Measurements from ENCODE around the gene HAND2.

HAND2 gene

DNA sequence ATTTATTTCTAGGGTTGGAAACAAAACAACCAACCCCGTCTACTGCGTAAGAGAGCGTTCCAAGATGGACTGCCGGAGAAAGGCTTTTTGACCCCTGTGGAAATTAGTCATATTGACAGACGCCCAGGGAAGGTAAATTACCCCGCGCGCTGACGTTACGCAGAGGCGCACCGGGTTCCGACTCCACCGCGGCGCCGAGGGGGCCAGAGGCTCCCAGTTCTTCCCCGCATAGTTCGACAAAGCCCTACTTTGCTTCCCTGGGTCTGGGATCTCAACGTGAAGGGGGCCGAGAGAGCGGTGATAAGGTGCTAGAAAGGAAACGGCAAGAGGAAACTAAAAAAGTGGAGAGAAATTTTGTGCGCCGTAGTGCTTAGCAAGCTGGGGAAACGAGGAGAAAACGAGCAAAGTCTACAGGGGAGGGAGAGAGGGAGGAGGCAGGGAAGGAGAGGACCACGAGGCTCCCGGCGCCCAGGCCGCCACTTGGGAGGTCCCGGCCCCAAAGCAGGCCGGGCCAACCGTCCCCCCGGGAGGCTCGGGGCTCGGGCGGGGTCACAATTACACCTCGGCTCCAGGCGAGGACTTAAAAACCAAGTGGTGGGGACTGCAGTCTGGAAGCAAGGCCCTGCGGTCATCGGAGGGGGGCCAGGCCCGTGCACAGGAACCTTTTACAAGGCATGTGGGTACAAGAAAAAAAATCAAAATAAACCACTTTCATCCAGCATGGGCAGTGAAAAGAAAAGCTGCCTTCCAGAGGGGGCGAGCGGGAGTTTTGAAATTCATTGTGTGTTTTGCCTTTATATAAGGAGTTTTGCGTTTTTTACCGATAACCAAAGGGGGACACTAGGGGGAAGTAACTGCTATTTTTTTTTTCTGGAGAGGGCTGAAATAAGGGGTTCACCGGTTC is 13.2 kb downstream of the HAND2 start:
- H3K9ac ChIP-seq, result no peak overlapping the region
- no peaks in the 10 kb centered on the region for H3K27me3 ChIP-seq (ENCODE audit: insufficient read depth, low read depth)
- no peak for TF ChIP-seq CTCF (conservative IDR thresholded peaks at IDR 0.05; ENCODE audit: low read depth, low read length)
- H3K4me2 ChIP-seq, result no peak overlapping the region
- no peaks in the 10 kb centered on the region for H3K4me1 ChIP-seq (ENCODE audit: low read depth, poor library complexity, severe bottlenecking)
- H3K79me2 ChIP-seq (ENCODE audit: insufficient read depth, low read depth), result no peaks in the 10 kb centered on the region
- H3K36me3 ChIP-seq (ENCODE audit: insufficient read depth), result no peaks in the 10 kb centered on the region
- H3K4me3 ChIP-seq (IDR thresholded peaks at IDR 0.05; ENCODE audit: insufficient read depth, low read depth, low read length), result no peak overlapping the region
- H2AFZ ChIP-seq (ENCODE audit: low read depth), result no peak overlapping the region
- no peaks in the 10 kb centered on the region for H4K20me1 ChIP-seq (ENCODE audit: insufficient read depth)
- H3K27ac ChIP-seq, result no peak overlapping the region

DNA sequence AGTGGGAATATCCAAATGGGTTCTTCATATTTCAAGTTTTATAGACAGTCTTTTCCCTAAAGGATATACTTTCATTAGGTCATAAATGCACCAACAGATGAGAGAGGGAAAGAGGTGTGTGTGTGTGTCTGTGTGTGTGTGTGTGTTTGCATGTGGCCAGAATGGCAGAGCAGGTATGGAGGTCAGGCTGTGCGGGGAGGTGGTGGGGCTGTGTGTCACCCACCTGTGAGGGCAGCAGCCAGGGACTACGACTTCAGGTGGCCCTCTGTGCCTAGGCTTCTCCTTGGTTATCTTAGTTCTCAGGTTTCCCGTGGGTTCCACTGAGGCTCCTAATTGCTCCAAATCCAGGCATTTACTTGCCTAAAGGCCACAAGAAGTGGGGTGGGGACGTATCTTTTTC is 14.6 kb downstream of the HAND2 start:
- Histone ChIP-seq H4K20me1 (ENCODE audit: insufficient read depth) (no peaks in the 10 kb centered on the region), H3K9ac (no peak overlapping the region), H3K4me3 (IDR thresholded peaks at IDR 0.05; ENCODE audit: insufficient read depth, low read depth, low read length) (no peak overlapping the region)

DNA sequence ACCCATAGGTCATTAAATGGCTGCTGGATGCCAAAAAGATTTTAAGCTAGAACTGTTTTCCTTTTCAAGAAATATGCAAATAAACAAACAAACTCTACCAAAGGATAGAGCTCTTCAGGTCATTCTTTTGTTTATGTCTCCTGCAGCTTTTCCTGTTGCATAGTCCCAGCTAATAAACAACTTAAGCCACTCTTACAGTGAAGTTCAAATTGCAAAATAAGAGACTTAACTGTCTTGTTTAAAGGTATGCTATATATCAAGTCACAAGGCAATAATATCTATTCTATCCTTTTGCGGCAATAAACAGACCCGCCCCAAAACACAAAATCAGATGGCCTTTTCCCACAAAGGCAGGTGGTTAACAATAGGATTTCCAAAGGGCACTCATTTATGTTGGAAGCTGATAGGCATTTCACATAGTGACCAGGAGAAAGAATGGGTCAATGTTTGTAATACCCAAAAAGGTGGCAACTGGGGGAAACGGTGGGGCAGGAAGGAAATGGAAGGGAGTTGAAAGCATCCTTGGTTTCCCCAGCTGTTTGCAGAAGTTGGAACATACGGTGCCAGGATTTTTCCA is 15.3 kb downstream of the HAND2 start:
- H3K4me1 ChIP-seq (ENCODE audit: low read depth, poor library complexity, severe bottlenecking), result no peaks in the 10 kb centered on the region
- no peaks in the 10 kb centered on the region for H3K36me3 ChIP-seq (ENCODE audit: insufficient read depth)
- H3K27me3 ChIP-seq (ENCODE audit: insufficient read depth, low read depth), result no peaks in the 10 kb centered on the region
- H3K79me2 ChIP-seq (ENCODE audit: insufficient read depth, low read depth), result no peaks in the 10 kb centered on the region
- H3K27ac ChIP-seq, result no peak overlapping the region
- no peaks in the 10 kb centered on the region for H4K20me1 ChIP-seq (ENCODE audit: insufficient read depth)
- no peak overlapping the region for H3K9ac ChIP-seq
- no peak overlapping the region for H3K4me2 ChIP-seq
- H3K4me3 ChIP-seq (IDR thresholded peaks at IDR 0.05; ENCODE audit: insufficient read depth, low read depth, low read length), result no peak overlapping the region
- TF ChIP-seq CTCF (conservative IDR thresholded peaks at IDR 0.05; ENCODE audit: low read depth, low read length), result no peak
- no peak overlapping the region for H2AFZ ChIP-seq (ENCODE audit: low read depth)

More for the DNA sequence above, 14.6 kb downstream of the HAND2 start:
- no peaks in the 10 kb centered on the region for H3K27me3 ChIP-seq (ENCODE audit: insufficient read depth, low read depth)
- no peaks in the 10 kb centered on the region for H3K79me2 ChIP-seq (ENCODE audit: insufficient read depth, low read depth)
- H3K27ac ChIP-seq, result no peak overlapping the region
- H3K4me2 ChIP-seq, result no peak overlapping the region
- no peak for TF ChIP-seq CTCF (conservative IDR thresholded peaks at IDR 0.05; ENCODE audit: low read depth, low read length)
- H3K36me3 ChIP-seq (ENCODE audit: insufficient read depth), result no peaks in the 10 kb centered on the region
- H3K4me1 ChIP-seq (ENCODE audit: low read depth, poor library complexity, severe bottlenecking), result no peaks in the 10 kb centered on the region
- H2AFZ ChIP-seq (ENCODE audit: low read depth), result no peak overlapping the region

DNA sequence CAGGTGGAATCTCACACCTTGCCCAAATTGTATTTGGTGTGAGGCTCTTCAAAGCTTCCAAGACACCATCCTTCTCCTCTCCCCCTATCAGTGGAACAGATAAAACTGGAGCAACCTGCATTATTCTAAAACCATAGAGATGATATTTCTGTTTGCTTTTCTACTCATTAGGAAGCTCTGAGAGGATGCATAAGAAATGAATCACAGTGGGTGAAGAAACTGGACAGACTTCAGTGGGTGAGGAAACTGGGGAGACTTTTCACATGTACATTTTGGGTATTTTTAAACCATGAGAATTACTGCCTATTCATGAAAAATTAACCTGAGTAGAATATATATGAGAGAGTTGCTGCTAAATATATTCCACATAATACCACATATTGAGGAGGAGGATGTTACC is 16.4 kb downstream of the HAND2 start:
- no peak overlapping the region for H3K4me2 ChIP-seq
- H3K27ac ChIP-seq, result no peak overlapping the region
- no peak for TF ChIP-seq CTCF (conservative IDR thresholded peaks at IDR 0.05; ENCODE audit: low read depth, low read length)
- H3K79me2 ChIP-seq (ENCODE audit: insufficient read depth, low read depth), result no peaks in the 10 kb centered on the region
- no peaks in the 10 kb centered on the region for H4K20me1 ChIP-seq (ENCODE audit: insufficient read depth)
- H3K4me1 ChIP-seq (ENCODE audit: low read depth, poor library complexity, severe bottlenecking), result no peaks in the 10 kb centered on the region
- H3K36me3 ChIP-seq (ENCODE audit: insufficient read depth), result no peaks in the 10 kb centered on the region
- no peak overlapping the region for H2AFZ ChIP-seq (ENCODE audit: low read depth)
- H3K9ac ChIP-seq, result no peak overlapping the region
- H3K27me3 ChIP-seq (ENCODE audit: insufficient read depth, low read depth), result no peaks in the 10 kb centered on the region
- no peak overlapping the region for H3K4me3 ChIP-seq (IDR thresholded peaks at IDR 0.05; ENCODE audit: insufficient read depth, low read depth, low read length)

All from KMS-11 (cell line).